GM06990 (cell line): ENCODE results near the gene PSME3IP1.
A peak's percentile ranks its signal among the peaks of the same experiment; 100 is the strongest.

Source experiments
- DNase-seq: peaks from one replicate; pipeline ENCODE4 v3.0.0-alpha.2; 2011; ENCODE audit not compliant: insufficient read length; ENCODE audit errors: extremely low read depth
- H3K27me3 ChIP-seq: replicated peaks from 2 replicates; pipeline ENCODE4 v1.6.0; 2011; ENCODE audit warnings: low read length; ENCODE audit not compliant: control insufficient read depth, insufficient read depth
- H3K36me3 ChIP-seq: 2 replicates; pipeline ENCODE4 v1.5.1; 2011; ENCODE audit warnings: low read length; ENCODE audit not compliant: control insufficient read depth, insufficient read depth
- H3K4me3 ChIP-seq: replicated peaks from 2 replicates; pipeline ENCODE4 v1.5.1; 2011; ENCODE audit warnings: low read depth, mild to moderate bottlenecking, control low read depth, low read length
- CTCF ChIP-seq: IDR thresholded peaks from 2 replicates; pipeline ENCODE4 v1.5.1; 2011; ENCODE audit warnings: low read length, control low read depth, mild to moderate bottlenecking, inconsistent platforms; ENCODE audit not compliant: insufficient read depth, poor library complexity, severe bottlenecking

Gene PSME3IP1

GRCh38 chr16:57186872-57187854 is 1.3 kb upstream of the PSME3IP1 start:
- H3K4me3 ChIP-seq: peak overlapping the region; percentile 90
- H3K36me3 ChIP-seq: no peaks in the 10 kb centered on the region; the same call in 1 of the 2 replicates
- TF ChIP-seq CTCF: no peak
- peak; percentile 31 for DNase-seq
- no peaks in the 10 kb centered on the region for H3K27me3 ChIP-seq

DNA sequence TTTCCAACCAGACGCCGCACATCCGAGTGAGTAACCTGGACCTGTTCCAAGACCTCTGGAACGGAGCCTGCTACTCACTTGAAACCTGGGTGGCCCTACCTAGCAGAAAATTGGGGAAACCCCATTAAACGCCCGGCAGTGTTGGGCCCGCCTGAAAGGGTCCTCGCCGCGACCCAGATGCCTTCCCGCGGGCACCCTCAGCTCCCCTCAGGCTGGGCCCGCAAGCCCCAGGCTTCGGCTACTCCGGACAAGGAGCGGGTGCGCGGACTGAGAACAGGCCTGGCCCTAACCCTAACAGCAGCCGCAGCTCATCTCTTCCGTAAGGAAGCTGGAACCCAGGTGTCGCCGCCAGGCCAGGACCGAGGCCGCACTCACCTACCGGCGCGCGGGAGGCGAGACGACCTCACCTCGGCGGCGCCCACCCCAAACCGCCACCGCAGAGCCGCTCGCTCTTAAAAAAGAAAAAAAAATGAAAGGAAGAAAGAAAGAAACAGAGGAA is 344 bp downstream of the PSME3IP1 start:
- no peak for DNase-seq
- H3K27me3 ChIP-seq: no peaks in the 10 kb centered on the region
- peak overlapping the region; percentile 96 for H3K4me3 ChIP-seq
- H3K36me3 ChIP-seq: no peaks in the 10 kb centered on the region; the same call in 1 of the 2 replicates
- TF ChIP-seq CTCF: no peak

GRCh38 chr16:57184887-57185445 is 873 bp downstream of the PSME3IP1 start:
- no peak for DNase-seq
- Histone ChIP-seq H3K36me3 (no peaks in the 10 kb centered on the region; the same call in 1 of the 2 replicates), H3K4me3 (peak overlapping the region; percentile 96), H3K27me3 (no peaks in the 10 kb centered on the region)
- TF ChIP-seq CTCF: no peak

DNA sequence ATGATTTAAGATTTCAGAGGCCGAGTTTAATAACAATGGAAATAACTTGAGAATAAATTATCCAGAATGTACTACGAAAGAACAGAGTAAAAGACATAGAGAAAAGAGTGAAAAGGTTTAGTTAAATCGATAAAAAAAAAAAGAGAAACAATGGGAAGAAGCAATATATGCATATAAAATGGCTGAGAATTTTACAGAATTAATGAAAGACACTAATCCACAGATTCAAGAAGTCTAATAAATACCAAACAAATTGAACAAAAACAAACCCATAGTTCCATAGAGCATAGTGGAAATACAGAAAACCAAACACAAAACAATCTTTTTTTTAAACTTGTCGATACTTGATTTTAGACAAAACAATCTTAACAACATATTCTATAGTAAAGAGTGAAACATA is 1.7 kb downstream of the PSME3IP1 start:
- DNase-seq: no peak
- H3K27me3 ChIP-seq: no peaks in the 10 kb centered on the region
- no peak for TF ChIP-seq CTCF
- H3K4me3 ChIP-seq: peak overlapping the region; percentile 96
- H3K36me3 ChIP-seq: no peaks in the 10 kb centered on the region

- Histone ChIP-seq H3K36me3 (no peaks in the 10 kb centered on the region), H3K4me3 (no peak overlapping the region), H3K27me3 (no peaks in the 10 kb centered on the region)
- no peak for DNase-seq
- TF ChIP-seq CTCF: no peak
These were observed 6.5 kb downstream of the PSME3IP1 start for GRCh38 chr16:57179215-57179828.
